Mucosa of descending colon (tissue), 3 donors: ENCODE measurements around the gene BEGAIN. TPM values are rescaled to one million over a fixed set of nuclear protein-coding genes. Genes with fewer than 3 reads are reported as not detected.

Experiments
- ATAC-seq: fragments of 200-7000 bp; cut with Tn5 transposase; one replicate; pipeline ENCODE4 v1.9.1; 2020; ENCODE audit warnings: mild to moderate bottlenecking, moderate library complexity
- DNase-seq, 3 donors: peaks; one replicate each; pipeline ENCODE4 v3.0.0-alpha.2; 2020
- H3K36me3 ChIP-seq: fragments of 200-600 bp; one replicate; pipeline ENCODE4 v1.8.0; 2021; ENCODE audit warnings: low read depth, mild to moderate bottlenecking
- H3K4me1 ChIP-seq: fragments of 200-600 bp; one replicate; pipeline ENCODE4 v1.8.0; 2021; ENCODE audit warnings: low read depth, mild to moderate bottlenecking
- H3K4me3 ChIP-seq: fragments of 200-600 bp; one replicate; pipeline ENCODE4 v1.8.0; 2021; ENCODE audit warnings: mild to moderate bottlenecking
- H3K9me3 ChIP-seq: fragments of 200-600 bp; one replicate; pipeline ENCODE4 v1.8.0; 2021; ENCODE audit warnings: mild to moderate bottlenecking
- intact Hi-C, 2 donors: fragments of 100-400 bp; cut with DNase I in 1 of 2; cut with micrococcal nuclease in 1 of 2; formaldehyde crosslinking; loops; one replicate each; pipeline versions ENCODE4 v1.11.0 to v1.11.1; 2022; cut with DNase I, micrococcal nuclease
- total RNA-seq, 3 donors: library from RNA; stranded (reverse); fragmentation: NEBNext Ultra II Directional in 2 of 3; extraction: Animal tissue kit (Norgen Biotek cat#: 25700) in 2 of 3; gene quantifications; one replicate each; pipeline versions ENCODE4 v1.2.1 to v1.2.4, GENCODE V29; 2021 to 2023
- TF ChIP-seq, protein P1 (sequence below): fragments of 200-600 bp; IDR thresholded peaks from one replicate; pipeline ENCODE4 v1.8.0; 2022; ENCODE audit warnings: antibody characterized with exemption, mild to moderate bottlenecking
- donor health status: DM: no; HTN: no; CAD: no; lungs with moderate emphysema.
- donor health status: DM: no; HTN: no; CAD: no.
- donor health status: DM: no; HTN: yes; CAD: no.

BEGAIN gene
- total RNA-seq, 3 donors from 2014 or later: 0.75 to 2.5 (median 1.1) TPM

DNA sequence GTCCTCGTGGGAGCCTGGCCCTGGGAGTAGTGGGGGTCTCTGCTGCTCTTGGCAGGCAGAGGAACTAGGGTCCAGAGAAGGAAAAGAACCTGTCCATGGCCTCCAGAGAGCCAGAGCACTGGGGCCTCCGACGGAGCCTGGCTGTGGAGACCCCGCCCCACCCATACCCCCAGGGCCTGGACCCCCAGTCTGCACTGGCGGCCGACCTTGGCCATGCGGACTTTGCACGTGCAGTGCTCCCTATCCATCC is 1.1 kb downstream of the BEGAIN start:
- intact Hi-C loops: no loop called here
- no peak for ATAC-seq

DNA sequence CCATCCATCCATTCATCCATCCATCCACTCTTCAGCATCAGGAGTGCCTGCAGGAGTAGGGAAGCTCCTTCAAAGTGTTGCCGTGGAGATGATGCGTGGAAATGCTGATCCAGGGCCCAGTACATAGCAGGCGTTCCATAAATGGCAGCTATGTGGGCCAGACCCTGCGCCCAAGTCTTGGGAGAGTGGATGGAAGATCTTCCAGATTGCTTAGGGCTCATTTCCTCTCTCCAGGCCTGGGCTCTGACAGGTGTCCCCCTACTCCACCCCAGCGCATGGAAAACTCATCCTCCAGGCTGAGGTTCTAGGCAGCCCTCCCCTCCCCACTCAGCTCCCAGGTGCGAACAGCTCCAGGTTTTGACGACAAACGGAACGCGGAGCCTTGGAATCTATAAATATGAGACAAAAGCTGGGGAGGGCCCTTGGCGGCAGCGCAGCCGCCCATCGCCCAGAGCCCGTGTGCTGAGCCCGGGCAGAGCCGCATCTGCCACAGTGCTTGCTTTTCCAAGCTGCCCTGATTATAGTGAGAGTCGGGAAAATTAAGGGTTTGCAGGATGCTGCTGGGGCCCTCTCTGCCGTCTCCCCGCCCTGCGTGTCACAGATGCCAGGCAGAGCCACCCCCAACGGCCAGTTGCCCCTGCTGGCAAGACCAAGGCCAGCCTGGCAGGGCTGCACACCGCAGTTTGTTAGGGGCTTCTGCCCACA is 1.6 kb downstream of the BEGAIN start:
- ATAC-seq (no peak), DNase-seq (peak in 2 of 3 donors; percentile 22 to 33)
- no peaks in the 10 kb centered on the region for H3K36me3 ChIP-seq
- H3K4me1 ChIP-seq: peaks cover 3% of the 10 kb centered on the region
- H3K9me3 ChIP-seq: no peaks in the 10 kb centered on the region
- TF ChIP-seq, protein P1, sequence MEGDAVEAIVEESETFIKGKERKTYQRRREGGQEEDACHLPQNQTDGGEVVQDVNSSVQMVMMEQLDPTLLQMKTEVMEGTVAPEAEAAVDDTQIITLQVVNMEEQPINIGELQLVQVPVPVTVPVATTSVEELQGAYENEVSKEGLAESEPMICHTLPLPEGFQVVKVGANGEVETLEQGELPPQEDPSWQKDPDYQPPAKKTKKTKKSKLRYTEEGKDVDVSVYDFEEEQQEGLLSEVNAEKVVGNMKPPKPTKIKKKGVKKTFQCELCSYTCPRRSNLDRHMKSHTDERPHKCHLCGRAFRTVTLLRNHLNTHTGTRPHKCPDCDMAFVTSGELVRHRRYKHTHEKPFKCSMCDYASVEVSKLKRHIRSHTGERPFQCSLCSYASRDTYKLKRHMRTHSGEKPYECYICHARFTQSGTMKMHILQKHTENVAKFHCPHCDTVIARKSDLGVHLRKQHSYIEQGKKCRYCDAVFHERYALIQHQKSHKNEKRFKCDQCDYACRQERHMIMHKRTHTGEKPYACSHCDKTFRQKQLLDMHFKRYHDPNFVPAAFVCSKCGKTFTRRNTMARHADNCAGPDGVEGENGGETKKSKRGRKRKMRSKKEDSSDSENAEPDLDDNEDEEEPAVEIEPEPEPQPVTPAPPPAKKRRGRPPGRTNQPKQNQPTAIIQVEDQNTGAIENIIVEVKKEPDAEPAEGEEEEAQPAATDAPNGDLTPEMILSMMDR: no peak
- no peak overlapping the region for H3K4me3 ChIP-seq
- intact Hi-C loops: no loop called here

More for the DNA sequence above, 1.1 kb downstream of the BEGAIN start:
- Histone ChIP-seq H3K9me3 (no peaks in the 10 kb centered on the region), H3K4me1 (peaks cover 3% of the 10 kb centered on the region), H3K36me3 (no peaks in the 10 kb centered on the region), H3K4me3 (no peak overlapping the region)
- DNase-seq: peak in 1 of 3 donors; percentile 33
- TF ChIP-seq, protein P1: no peak

DNA sequence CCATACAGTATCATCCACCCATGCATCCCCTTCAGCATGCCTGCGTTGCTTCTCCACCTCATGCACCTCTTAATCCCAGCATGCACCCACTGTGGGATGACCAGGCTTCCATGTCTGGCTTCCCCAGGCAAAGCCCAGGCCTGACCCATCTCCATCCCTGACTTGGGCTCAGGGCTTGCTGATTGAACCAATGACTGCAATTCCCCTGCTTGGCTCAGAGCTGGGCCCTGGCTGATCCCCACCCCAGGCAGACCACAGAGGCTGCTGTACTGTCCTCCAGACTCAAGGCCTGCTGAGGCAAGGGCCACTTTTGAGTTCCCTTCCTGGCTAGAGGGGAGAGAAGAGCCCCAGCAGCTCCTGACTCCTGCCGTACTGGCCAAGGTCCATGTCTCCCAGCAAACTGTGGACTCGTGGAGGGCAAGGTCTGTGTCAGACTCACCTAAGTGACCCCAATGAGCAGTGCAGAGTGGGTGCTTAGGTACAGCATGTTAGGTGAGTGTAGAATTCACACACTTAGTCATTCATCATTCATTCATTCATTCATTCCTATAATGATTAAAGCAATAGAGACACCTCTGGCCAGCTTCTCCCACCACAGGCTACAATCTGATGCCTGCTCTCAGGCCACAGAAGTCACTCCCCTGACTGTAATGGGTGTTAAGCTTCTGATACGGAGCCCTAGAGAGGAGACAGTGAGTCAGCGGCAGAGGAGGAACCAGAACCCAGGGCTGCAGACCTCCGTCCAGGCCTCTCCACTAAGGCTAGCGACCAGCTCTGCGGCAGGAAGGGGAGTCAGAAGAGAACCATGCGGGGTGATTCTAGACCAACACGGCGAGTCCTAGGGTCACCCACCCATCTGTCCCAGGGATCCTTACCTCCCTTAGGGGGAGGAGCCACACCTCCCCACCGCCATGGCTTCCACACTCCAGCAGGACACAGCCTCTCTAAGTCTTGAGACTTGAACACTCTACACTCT is 2.9 kb downstream of the BEGAIN start:
- peak in 2 of 3 donors; percentile 13 for DNase-seq
- intact Hi-C loops: no loop called here

DNA sequence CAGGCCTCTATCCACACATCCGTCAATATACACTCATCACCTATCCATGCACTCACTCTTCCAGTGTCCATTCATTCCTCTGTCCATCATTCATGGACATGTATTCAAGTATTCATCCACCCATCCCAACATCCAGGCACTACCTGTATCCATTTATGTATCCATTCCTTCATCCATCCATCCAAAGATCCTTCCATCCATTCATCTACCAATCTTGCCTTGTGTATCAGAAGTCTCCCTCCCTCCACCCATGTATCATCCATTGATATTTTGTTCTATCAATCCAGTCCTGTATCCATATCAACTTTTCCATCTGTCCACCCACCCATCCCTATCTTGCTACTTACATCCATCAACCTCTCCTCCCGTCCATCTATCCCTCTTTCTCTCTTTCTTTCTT is 4.0 kb downstream of the BEGAIN start:
- TF ChIP-seq, protein P1: no peak
- DNase-seq (no peak), ATAC-seq (no peak)
- intact Hi-C loops: no loop called here
- Histone ChIP-seq H3K9me3 (no peaks in the 10 kb centered on the region), H3K4me1 (peaks cover 3% of the 10 kb centered on the region), H3K36me3 (no peaks in the 10 kb centered on the region), H3K4me3 (no peak overlapping the region)

More for the DNA sequence above, 2.9 kb downstream of the BEGAIN start:
- TF ChIP-seq, protein P1: no peak
- H3K4me1 ChIP-seq: peaks cover 3% of the 10 kb centered on the region
- H3K9me3 ChIP-seq: no peaks in the 10 kb centered on the region
- no peak overlapping the region for H3K4me3 ChIP-seq
- no peaks in the 10 kb centered on the region for H3K36me3 ChIP-seq
- ATAC-seq: no peak

DNA sequence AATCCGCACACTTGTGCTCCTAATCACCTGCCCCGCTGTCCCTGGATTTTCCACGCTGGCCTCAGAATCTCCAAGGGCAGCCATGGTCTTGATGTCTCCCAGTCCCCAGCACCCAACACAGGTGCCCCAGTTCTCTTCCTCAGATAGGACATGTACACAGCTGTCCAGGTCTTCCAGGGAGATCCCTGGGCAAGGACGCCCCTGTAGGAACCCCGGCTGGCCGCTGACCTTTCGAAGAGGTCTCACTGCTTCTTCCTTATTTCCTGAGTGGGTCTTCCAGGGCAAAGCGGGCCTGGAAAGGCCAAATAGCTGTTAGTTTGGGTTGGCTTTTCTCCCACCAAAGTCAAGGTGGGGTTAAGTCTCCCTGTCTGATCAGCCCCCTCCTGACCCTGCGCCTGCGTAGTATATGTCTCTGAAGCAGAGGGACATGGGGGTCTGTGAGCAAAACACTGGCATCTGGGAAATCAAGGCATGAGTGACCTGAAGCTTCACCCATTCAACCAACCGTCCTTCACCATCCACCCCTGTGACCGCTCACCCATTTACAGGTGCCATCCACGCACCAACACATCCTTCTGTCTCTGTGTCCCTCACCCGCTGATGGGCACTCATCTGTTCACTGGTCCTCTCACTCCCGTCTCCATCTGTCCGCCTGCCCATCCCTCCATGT is 4.6 kb downstream of the BEGAIN start:
- no peak overlapping the region for H3K4me3 ChIP-seq
- H3K36me3 ChIP-seq: no peaks in the 10 kb centered on the region
- intact Hi-C loops: no loop called here
- no peaks in the 10 kb centered on the region for H3K9me3 ChIP-seq
- ATAC-seq (no peak), DNase-seq (peak in 1 of 3 donors; percentile 7)
- TF ChIP-seq, protein P1: no peak
- peaks cover 3% of the 10 kb centered on the region for H3K4me1 ChIP-seq
